Measurements from ENCODE around the gene CACNA1C.

CACNA1C gene

DNA sequence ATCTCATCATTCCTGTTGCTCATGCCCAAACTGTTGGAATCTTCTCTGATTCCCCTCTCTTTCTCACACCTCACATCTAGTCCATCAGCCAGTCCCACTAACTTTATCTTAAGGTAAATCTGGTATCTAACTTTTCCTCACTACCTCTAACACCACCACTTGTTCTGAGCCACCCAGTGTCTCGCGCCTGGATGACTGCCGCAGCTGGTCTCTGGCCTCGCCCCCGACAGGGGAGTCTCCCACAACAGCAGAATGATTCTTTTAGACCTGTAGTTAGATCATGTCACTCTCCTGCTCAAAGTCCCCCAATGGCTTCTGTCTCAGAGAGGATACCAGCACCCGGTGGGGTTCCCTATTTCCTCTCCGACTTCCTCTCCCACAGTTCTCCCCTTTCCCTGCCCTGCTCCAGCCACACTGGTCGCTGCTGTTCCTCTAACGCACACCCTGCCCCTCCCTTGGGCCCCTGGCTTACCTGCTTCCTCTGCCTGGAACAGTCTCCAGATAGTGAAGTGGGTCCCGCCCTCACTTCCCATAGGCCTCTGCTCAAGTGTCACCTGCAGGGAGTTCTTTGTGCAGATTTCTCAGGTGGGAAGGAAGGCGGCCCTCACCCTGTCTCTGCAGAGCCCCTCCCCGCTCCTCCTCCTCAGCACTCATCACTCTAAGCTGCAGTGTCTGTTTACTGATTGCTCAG, 403.5 kb downstream of the CACNA1C start:
- no peak for DNase-seq (ENCODE audit: low read depth)

DNA sequence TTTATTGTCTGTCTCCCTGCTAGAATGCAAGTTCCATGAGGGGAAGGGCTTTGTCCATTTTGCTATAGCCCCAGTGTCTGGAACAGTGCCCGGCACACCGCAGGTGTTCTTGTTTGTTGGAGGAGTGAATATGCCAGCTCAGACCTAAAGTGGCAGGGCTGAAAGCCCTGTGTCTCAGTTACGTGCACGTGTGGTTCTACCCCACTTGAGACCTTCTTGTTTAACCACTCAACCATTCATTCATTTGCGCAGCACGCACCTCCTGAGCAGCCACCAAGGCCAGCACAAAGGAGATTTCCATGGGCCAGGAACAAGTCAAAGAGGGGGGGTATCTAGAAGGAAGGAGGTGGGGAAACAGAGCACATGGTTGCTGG, 404.0 kb downstream of the CACNA1C start:
- no peak for DNase-seq (ENCODE audit: low read depth)

DNA sequence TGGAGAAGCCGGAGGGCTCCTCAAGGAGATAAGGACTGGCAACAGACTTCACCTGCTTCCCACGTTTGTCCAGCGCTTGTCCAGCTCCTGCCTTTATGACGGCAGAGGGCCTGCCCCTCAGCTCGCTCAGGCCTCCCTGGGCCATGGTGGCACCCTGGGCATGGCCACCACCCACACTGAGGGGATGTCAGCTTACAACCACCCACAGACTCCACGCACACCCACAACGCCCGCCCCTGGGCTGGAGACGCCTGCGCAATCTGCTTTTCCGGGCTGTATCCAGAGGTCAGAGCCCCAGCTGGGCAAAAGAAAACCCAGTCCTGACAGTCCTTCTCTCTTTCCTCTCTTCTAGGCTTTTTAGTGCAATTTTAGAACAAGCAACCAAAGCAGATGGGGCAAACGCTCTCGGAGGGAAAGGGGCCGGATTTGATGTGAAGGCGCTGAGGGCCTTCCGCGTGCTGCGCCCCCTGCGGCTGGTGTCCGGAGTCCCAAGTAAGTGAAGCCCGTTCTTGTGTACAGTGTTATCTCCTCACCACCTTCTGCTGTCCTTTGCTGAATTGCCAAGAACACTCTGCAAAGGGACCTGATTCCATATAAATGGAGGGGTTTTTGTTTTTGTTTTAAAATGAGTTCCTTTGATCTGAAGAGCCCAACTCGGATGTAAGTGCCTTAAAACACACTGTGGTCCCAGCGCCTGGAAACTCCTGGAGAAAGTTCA, 404.6 kb downstream of the CACNA1C start:
- no peak for DNase-seq (ENCODE audit: low read depth)

DNA sequence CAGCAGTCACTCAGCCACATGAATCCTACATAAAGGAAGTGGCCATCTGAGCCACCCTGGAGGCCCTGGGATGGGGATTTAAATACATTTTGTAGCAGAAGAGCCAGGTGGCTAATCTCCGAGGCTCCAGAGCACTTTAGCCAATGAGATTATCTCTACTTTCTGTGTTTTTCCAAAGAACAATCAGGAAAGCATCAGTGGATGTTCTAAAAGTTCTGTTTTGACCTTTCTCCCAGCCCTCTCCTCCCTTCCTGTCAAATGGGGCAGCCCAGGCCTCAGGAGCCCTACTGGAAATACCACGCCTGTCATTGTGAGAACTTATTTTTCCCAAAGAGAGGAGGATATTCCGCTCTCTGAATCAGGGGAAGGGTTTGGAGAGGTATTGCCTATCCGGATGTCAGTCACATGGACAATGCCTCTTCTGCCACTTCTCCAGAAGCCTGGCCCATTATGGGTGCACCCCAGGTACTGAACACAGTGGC, 405.2 kb downstream of the CACNA1C start:
- DNase-seq (ENCODE audit: low read depth) = no peak

DNA sequence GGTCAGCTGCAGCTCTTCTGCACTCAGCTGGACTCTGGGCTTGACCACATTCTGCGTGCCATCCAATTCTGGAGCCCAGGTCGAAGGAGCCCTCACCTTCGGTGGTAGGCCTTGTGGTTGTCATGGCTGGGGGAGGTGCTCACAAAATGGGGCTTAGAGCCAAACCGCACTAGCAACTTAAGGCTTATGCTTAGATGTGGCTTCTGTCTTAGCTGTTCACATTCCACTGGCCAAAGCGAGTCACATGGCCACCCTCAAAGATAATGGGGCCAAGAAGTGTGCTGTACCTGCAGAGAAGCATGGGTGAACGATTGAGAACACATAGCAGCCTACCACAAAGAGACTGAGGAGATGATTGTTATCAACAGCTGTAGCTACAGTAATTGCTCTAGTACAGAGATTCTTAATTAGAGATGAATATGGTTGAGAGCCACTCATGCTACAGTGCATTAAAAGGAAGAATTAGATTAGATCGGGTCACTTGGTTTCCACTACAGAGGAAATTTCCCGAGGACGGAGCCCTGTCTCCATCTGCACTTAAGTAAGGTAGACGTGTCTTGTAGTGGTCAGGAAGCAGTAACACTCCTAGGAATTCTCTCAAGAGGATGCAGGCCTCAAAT, 407.4 kb downstream of the CACNA1C start:
- DNase-seq (ENCODE audit: low read depth) = no peak

DNA sequence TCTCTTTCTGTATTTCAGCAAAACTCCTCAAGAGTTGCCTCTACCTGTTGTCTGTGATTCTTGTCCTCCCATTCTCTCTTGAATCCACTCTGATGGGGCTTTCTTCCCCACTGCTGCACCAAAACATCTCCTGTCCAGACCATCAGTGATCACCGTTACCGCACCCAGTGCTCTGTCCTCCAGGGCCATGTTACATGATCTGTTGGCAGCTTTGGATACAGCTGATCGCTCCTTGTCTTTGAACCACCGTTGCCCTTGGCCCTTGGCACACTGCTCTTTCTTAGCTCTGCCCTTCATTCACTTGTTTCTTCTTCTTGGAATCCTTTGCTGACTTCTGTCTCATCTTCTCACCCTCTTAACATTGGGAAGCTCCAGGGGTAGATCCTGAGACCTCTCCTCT, 408.3 kb downstream of the CACNA1C start:
- no peak for DNase-seq (ENCODE audit: low read depth)

DNA sequence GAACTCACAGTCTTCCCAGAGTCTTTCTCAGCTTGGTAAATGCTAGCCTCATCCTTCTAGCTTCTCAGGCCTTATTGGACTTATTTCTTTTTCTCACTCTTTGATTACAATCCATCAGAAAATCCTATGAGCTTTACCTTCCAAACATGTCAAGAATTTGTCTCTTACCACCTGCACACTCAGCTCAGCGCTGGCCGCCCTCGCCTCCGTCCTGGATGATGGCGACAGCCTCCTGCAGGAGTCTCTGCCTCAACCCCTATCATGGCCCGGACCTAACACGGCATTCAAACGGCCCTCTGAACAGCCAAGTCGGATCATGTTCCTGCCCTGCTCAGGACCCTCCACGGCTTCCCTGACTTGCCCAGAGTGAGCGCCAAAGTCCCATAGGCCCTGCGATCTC, 408.9 kb downstream of the CACNA1C start:
- no peak for DNase-seq (ENCODE audit: low read depth)

DNA sequence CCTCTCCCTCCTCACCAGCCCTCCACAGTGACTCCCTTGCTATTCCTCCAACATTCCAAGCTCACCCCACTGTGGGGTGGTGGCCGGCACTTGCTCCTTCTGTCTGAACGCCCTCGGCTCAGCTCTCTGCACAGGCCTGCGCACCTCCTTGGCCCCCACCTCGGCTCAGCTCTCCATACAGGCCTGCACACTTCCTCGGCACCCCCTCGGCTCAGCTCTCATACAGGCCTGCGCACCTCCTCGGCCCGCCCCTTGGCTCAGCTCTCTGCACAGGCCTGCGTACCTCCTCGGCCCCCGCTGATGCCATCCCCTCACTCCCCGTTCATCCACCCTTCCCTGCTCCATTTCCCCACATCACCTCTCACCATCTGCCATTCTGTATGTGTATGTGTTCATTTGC, 409.3 kb downstream of the CACNA1C start:
- DNase-seq (ENCODE audit: low read depth) = no peak

DNA sequence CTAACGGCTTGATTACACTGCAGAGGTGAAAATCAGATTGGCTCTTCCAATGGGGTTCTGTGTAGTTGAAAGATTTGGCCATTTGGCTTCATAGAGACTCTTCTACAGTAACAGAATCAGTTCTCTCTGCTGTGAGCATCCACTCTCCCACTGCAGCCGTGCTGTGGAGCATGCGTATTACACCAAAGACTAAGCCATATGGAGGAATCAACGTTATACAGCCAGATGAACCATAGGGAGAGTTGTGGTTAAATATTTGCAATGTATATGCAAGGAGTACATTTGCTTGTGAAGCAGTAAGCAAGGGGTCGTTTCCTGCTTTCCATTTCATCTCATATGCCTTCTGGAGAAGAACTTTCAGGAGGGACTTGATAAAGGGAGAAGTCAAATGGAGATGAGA, 410.9 kb downstream of the CACNA1C start:
- DNase-seq (ENCODE audit: low read depth) = no peak

DNA sequence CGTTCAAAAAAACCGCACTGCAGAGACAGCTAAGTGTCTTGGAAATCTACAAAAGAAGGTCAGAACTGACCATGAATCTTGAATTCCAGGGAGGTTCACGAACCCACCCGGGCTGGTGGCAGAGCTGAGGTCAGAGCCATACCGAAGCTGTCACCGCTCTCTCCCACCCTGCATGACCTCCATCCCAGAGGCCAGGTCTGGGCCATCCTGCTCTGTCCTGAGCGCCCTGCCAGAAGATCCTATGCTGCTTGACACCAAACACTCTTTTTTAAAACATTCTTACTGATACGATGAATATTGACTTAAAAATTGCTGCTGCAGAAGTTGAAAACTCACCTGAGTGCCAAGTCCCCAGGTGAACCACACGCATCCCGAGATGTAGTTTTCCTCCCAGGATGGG, 412.9 kb downstream of the CACNA1C start:
- no peak for DNase-seq (ENCODE audit: low read depth)

DNA sequence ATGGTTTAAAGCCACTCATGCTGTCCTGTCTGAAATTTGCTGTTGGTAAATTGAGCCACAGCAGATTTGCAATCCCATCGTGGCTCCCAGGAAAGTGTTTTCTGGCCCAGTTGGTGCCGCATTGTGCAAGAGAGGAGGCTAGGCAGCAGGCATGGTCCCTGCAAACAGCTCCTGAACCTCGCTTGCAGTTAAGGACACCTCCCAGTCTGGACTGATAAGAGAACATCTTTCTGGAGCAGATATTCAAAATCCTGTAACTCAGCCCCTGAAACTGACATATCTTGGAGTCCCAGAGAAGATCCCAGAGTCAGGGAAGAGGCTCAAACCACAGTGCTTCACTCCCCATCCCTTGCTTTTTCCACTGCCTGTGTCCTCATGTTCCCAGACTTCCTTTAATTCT, 413.4 kb downstream of the CACNA1C start:
- DNase-seq (ENCODE audit: low read depth) = no peak

DNA sequence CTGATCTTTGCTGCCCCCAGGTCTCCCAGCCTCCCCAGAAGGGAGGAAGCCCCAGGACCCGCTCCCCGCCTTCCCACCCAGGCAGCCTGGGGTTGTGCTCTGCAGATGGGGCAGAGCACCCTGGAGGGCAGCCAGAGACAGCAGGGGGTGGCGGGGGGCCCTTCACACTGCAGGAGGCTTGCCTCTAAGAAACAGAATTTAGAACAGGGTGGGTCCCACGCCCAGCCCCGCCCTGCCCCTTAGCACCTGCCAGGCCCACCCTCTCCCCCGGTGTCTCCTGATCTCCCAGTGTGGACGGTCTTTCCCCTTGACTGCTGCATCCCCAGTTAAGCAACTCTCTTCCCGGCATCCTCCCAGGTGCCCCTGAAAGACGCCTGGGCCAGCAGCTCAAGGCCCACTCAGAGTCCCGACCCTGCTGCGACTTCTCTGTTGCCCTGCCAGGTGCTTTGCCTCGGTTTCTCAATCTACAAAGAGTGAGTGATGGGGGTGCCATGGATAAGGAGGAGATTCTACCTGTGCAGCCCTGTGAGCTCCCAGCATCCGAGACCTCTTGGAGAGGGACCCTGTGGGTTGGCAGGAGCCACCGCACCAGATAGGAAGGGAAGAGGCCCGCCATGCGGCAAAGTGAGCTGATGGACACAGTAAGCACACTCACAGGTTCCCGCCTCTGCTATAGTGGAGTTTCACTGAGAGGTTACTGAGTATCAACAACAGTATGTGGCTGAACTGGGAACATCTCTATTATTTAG, 414.8 kb downstream of the CACNA1C start:
- DNase-seq (ENCODE audit: low read depth) = no peak

DNA sequence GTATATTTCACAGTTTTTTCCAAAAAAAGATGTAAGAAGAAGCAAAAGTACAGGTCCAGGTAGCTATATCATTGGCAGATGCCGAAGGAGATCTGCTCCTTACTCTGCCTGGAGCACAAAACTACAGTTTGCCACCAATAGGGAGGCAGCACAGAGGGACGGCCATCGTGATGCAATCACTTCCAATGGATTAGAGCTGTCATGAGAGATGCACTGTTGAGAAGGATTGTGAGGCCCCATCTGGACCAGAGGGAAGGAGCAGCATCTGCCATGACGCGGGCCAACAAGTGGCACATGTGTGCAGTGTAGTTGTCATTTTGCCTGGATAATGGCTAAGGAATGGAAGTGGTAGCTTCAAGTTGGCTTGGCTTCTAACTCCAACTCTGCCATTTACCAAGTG, 423.2 kb downstream of the CACNA1C start:
- DNase-seq (ENCODE audit: low read depth) = no peak

DNA sequence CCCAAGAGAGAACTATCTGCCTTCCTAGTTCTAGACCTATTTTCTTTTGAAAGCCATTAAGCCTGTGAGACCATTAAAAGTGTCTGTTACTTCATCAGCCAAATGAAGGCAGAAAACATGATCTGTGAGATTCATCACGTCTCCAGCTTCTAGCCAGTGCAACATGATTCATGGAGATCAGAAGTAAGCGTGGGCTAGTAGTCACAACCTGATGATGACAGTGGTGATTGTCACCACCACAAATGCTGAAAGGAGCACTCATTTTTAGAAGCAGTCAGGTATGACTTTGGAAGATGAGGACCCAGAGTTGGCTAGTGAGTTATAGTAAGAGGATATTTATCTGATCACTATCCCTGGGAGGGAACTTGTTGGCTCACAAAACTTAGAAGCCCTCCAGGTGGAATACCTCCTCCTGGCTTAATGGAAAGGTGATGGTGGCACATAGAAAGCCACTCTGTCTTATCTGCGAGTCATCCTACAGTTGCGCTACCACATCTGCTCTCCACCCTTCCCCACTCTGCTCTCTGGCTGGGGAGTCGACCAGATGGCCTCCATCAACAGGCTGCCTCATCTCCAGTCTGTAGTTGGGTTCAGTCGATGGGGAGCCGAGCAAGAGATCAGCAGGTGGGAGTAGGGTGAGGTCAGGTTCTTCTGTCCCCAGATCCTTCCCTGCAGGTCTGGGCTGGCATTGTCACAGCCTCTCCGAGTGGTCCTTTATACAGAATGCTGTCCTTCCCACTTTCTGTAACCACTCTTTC, 424.4 kb downstream of the CACNA1C start:
- no peak for DNase-seq (ENCODE audit: low read depth)

DNA sequence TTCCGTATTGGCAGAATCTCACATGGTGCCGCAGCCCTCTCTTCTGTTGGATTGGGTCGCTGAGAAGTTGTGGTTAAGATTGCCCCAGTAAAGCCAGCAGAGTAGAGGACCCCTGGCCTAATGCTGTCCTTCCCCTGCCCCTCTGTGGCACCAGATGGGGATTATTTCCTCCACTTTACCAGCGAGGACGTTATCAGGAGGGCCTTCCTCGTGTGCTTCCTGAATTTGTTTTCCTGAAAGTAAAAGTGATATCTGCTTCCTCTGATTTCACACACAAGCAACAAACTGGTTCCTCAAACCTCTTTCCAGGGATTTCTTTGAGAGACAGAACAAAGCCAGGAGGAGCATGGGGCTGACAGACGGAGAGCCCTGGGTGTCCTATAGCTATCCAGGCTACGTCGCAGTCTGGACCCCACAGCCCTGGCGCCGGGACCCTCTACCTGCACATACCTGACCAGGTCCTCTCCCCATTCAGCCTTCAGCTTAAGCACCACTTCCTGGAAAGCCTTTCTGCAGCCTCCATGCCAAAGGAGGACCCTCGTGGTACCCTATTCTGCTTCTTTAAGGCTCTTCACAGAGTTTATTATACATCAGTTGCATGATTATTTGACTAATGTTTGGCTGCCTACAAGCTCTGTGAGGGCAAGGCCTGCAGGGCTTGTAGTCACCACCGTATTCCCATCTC, 427.2 kb downstream of the CACNA1C start:
- no peak for DNase-seq (ENCODE audit: low read depth)

DNA sequence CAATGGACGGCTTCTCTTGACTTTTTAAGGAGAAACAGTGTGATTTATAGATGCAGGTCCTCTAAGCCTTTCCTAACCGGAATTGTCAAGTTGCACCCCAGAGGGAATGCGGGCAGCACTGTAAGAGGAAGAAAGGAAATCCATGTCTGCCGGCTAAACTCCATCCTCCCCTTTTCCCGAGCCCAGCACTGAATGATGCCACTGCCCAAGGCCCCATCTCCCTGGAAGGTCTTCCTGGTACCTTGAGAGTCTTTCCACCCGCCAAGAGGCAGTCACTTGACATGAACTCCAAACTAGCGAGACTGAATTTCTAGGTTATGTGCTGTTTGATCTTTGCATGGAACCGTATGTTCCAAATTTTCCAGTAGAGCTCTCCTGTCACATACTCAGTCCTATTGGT, 428.6 kb downstream of the CACNA1C start:
- DNase-seq (ENCODE audit: low read depth) = no peak

DNA sequence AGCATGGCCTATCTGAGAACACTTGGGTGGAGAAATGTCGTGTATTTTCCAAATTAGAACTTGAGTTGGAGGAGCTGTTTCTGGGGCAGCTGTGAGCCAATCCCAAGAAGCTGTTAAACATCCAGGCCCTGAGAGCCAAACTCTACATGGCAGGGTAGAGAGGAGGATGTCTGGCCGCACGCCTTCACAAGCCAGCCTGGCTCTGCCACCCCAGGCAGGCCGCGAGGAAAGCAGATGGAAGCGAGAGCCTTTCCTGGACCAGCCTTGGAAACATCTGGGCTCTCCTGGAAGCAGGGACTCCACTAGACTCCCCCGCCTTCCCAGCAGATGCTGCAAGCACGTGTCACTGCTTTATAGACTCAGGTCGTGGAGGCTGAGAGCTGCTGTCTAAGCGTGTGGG, 429.2 kb downstream of the CACNA1C start:
- DNase-seq (ENCODE audit: low read depth) = no peak

DNA sequence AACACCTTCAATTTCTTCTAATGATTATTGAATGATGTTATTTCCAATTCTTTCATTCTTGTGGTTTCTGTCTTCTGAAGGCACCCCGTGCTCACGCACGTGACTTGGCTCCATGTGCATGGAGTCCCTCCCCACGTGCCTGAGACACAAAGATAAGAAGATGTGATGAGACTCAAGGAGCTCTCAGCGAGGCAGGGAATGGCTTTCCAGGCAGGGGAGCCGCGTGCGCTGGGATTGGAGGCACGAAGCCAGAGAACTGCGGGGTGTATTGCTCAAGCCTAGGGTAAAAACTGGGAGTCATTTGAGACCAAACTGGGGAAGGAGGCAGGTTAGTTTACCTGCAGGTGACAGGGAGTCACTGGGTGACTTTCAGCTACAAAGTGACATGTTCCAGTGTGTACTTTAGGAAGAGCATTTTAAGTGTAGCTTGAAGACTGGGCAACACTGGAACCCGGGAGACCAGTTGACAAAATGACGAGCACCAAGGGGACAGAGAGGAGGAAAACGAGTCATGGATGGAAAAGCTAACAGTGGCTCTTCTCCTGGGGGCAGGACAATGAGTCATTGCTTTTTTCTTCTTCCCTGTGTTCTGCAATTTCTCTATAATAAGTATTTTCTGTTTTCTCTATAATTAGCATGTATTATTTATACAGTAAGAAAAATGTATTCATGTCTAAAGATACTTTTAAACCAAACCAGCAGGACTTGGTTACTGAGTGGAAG, 430.3 kb downstream of the CACNA1C start:
- no peak for DNase-seq (ENCODE audit: low read depth)

DNA sequence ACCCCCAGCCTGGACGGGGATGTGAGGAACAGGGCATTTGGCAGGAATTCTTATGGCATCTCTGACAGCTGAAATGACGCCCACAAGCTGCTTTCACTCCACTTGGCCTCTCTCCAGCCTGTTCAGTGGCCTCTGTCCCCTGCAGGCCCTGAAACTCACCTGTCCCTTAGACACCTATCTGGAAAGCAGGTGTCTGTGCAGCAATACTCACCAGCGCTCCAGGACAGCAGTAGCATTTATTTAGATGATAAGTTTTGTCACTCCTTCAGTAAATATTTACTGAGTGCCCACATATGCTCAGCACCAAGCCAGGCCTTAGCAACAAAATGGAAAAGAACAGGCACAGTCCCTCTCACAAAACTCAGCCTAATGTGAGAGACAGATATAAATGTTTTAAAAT, 430.9 kb downstream of the CACNA1C start:
- no peak for DNase-seq (ENCODE audit: low read depth)

DNA sequence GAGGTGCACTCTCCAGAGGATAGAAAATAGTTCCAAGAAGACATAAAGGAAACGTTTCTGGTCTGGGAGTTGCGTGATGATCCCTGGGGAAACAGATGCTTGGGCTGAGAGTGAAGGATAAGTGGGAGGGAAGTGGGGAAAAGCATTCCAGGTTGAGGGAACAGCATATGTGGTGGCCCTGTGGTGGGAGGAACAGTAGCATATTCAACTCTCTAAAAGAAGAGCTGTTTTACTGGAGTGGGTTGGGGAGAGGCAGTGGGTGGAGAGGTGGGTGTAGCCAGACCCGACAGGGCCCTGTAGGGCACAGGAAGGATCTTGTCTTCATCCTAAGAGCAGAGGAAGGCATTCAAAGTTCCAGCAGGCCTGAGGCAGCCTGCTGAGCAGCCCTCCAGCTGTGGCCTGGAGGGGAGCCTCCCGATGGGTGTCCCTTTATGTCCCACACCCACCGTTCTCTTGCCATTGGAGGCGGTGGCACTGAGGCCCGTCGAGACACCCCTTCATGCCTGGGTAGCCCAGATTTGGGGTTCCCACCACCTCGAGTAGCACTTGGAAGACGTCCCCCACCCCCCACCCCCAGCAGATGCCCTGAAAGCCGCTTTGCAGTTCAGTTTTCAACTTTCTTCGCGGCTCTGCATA, 431.5 kb downstream of the CACNA1C start:
- DNase-seq (ENCODE audit: low read depth) = no peak

Data from GM04503 (cell line).